ENCODE data around the gene CDHR2.
"Not testable (repeated sequence)": the region's sequence is repeated elsewhere in the genome, so short reads cannot be mapped to it uniquely, and the experiment has no call there.

Gene CDHR2

DNA sequence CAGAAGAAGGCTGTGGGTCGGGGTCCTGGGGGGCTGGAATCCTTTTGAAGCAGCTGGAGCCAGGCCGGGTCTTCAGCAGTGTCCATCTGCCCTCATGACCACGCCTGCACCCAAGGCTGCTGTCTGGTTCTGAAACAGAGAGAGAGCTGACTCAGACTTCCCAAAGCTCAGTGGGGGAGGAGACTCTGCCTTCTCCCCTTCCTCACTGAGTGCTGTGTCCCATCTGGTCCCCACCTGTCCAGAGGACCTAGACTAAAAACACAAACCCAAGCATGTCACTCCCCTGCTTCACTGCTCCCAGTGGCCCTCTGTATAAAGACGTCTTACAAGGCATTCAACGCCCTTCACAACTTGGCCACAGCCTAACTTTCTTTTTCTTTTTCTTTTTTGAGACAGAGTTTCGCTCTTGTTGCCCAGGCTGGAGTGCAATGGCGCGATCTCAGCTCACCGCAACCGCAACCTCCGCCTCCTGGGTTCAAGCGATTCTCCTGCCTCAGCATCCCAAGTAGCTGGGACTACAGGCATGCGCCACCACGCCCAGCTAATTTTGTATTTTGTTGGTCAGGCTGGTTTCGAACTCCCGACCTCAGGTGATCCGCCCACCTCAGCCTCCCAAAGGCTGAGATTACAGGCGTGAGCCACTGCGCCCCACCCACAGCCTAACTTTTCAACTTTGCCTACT is 50.7 kb downstream of the CDHR2 start:
- DNase-seq = not testable (repeated sequence)

DNA sequence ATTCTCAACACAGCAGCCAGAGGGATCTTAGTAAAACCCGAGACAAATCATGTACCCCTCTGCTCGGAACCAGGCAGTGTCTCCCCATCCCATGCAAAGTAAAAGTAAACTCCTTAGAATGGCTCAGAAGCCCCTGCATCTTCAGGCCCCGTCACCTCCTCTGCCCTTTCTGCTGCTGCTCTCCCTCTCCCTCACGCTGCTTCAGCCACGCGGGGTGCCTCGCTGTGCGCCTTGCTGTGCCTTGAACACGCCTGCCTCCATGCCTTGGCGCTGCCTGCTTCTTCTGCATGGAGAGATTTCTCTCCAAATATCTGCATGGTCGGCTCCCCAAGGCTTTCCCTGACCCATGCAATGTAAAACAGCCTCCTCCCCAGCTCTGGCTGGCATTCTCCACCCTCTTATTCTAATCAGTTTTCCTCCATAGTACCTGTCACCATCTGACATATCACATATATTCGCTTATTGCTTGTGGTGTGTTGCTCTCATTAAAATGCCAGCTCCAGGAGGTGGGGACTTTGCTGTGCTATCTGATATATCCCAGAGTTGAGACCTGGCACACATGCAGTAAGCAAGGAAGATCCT is 52.9 kb downstream of the CDHR2 start:
- DNase-seq = no peak

DNA sequence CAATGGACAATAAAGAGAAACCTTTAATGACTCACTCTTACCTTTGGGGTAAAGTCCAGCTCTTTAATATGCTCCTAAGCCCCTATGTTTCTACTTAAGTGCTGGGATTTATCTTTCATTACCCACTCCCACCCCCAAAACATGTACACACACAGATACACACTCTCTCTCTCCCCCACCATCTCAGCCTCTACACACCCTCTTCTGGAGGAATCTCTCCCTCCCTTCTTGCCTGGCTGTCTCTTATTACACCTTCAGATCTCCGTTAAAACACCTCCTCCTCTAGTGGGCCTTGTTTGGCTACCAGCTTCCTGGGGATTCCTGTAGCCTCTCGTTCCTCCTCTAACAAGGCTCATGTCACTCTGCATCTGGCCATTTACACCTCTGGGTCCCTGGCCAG is 53.9 kb downstream of the CDHR2 start:
- DNase-seq = no peak

DNA sequence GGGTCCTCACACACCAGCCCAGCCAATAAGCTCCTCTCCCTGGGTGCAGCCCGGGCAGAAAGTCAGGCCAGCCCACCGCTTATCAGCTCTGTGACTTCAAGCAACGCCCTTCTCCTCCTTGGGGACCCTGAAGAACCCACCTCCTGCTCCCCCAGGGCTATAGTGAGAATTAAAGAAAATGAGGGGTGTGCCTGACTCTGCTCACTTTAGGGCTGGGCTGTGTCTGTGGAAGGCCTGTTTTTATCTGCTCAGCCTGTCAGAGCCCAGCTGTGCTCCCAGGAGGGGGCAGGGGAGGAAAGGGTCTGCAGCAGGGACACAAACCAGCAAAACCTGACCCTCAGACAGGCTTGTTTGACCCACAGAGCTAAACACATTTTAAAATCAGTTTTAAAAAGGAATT is 56.9 kb downstream of the CDHR2 start:
- DNase-seq = no peak

DNA sequence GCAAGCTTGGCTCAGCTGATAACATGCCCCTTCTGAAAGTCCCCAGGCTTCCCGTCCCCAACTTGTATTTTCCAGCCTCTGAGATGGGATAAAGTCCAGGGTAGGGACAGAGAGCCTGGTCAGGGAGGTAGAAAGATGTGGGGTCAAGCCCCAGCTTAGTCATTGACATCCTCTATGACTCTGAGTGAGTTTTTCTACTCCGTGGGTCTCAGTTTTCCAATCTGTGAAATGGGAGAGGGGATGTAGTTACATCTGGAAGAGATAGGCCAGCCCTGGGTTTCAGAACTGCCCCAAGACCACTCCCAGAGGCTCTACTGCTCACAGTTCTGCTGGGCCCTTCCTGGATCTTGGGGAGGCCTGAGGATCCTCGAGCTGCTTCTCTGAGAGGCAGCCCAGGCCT is 57.7 kb downstream of the CDHR2 start:
- DNase-seq = no peak

DNA sequence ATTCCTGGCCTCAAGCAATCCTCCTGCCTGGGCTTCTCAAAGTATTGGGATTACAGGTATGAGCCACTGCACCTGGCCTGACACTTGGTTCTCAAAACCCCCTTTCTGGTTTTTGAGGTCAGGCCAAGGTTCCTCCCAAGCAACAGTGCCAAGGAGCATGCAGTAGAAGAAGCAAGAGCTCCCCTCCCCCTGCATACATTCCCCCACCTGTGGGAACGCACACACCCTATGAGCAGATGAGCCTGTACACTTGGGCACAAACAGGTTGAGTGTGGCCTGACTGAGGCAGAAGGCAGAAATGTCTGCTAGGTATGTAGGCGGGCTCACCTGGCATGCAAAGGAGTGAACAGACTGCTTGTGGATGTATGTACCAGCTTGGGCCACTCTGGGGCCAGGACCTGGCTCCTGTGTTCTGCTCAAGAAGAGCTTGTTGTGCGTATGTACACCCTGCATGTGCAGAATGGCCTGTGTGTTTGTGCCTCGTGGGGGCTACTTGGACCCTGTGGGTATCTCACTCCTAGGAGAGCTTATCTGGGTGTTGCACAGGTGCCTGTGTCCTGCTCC is 59.1 kb downstream of the CDHR2 start:
- DNase-seq = no peak

DNA sequence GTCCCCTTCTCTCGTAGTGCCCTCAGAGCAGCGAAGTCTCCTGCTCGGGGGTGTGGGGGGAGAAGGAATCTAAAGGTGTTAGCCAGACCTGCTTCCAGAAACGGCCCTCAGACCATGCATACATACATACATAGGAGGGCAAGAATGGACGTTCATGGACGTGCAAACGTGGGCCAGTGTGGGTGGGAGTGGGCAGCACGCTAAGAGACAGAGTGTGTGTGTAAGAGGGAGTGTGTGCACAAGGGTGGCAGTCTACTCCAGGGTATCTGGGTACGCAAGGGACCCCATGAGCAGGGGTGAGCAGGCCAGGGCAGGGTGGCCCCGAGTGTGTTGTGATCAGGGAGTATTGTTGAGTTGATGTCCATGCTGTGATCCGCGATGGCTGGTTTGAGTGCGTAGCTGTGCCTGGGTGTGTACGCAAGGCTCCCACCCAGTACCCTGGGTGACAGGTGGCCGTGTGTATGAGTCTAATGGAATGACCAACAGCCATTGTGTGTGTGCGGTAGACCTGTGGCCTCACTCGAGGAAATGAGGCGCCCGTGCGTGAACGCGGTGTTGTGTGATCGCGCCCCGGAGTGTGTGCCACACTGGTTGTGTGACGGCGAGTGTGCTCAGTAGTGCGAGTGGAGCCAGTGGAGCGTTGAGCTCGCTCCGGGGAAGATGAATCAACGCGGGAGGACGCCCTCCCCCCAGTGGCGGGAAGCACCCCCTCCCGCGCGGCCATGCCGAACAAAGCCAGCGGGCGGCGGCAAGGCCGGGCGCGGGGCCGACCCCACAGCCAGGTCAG is 60.0 kb downstream of the CDHR2 start:
- peak; percentile 30 to 41 for DNase-seq

DNA sequence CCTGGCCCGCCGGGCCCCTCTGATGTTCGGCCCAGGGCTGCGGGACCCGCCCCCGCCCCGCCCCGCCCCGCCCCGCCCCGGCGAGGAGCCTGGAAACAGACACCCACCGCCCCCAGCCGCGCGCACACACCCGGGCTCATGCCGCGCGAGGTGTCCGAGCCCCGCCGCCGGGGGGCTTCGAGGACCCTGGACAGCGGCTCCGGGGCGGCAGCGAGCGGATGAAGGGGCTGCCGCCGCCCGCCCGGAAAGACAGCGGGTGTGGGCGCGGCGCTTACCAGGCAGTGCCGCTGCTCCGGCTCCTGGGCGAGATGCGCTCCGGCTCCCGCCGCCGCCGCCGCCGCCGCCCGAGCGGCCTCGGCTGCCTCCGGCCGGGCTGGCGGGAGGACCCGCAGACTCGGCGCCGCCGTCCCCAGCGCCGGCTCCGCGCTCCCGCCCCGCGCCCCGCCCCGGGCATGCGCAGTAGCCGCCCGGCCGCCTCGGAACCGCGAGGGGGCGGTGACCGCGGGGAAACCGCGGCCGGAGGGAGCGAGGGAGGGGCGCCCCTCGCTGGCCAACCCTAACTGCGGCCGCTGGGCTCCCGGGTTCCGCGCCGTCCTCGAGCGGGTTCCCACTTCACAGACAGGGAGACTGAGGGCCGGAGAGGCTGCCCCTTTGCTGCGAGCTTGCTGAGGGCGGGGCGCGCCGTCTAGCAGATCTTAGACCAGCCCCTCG is 60.7 kb downstream of the CDHR2 start, which contains the start of gene GPRIN1:
Gene GPRIN1, minus strand, starts transcription at position 433 of the 711 bp plus-strand sequence. CDS start 10,322 bp downstream, outside the sequence.
- DNase-seq = peak; percentile 64 to 70

DNA sequence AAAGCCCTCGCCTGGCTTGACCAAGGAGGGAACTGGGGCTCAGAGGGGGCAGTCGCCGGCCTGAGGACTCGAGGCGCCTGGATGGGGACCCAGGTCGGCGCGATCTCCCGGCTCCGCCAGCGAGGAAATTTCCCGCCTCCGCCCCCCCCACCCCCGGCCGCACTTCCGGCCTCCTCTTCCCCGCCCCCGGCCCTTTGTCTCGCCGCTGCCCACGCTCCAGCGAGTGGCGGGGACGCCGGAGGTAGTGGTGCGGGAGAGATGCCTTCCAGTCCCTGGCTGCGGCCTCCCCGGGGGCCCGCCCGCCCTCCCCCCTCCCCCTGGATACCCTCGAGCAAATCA is 61.3 kb downstream of the CDHR2 start:
- DNase-seq = no peak

DNA sequence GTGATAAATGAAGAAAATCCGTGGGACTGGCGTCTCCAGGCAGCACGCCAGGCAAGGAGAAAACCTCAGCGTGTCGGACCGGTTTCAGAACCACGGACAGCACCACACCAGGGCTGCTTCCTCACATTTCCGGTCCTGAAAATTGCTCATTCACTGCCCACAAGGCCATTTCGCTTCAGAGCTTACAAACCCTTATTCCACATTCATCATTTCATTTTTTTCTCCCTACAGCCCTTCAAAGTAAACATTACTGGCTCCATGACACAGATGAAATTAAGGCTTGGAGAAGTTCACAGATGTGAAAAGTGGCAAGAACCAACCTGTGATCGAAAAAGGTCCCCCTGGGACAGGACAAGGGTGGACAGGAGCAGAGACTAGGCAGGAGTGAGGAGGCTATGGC is 62.3 kb downstream of the CDHR2 start:
- peak; percentile 71 to 78 for DNase-seq

DNA sequence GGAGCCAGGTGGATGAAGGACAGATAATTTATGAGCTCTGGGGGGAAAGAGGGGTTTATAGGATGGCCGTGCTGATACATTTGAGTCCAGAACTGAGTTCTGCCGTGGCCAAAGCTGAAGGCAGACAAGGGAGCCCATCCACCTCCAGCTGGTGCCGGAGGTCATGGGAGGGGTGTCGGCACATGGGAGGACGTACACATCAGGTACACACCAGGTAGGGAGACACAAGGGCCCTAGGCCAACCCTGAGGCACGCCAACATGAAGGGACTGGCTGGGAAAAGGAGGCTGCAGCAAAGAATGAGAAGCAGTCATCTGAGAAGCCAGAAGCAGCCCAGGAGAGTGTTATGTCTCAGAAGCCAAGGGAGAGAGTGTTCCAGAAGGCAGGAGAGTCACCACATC is 62.9 kb downstream of the CDHR2 start:
- no peak for DNase-seq

DNA sequence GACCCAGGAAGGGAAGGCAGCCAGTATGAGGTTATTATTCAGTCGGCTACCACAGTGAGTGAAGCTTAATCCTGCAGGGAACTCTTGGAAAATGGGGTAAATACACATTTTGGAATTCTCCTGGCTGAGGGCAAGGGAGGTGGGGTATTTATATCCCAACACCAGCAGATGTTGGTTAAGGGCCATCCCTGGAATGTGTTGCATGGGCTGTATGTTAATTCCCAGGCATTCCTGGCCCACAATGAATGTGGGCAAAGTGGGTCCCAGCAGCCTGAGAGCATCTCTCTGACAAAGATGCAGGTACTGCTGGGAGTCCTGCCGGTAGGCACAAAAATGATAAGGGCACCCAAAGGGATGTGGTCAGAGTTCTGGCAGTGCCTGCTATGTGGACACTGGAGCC is 63.7 kb downstream of the CDHR2 start:
- DNase-seq = no peak

DNA sequence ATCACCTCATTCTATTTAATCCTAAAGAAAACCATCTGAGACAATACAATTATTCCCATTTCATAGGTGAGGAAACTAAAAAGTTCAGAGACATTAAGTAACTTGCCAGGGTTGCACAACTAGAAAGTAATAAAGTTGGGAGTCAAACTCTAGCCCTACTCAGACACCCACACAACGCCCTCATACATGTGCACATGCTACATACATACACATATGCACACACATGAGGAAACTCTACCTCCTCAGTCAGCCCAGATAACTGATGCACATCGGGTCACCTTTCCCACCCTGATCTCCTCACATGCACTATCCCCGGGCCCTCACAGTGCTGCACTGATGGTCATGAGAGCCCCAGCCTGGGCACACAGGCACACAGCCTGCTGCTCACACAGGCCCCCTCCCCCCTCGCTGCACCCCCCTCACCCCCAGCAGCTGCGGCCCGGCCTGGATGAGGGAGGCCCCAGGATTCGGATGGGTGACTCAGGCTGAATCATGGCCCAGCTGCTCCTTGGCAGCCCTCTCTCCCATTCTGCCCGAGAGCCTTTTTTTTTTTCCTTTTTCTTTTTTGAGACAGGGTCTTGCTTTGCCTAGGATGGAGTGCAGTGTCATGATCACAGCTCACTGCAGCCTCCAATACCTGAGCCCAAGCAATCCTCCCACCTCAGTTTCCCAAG is 65.8 kb downstream of the CDHR2 start:
- DNase-seq = no peak

DNA sequence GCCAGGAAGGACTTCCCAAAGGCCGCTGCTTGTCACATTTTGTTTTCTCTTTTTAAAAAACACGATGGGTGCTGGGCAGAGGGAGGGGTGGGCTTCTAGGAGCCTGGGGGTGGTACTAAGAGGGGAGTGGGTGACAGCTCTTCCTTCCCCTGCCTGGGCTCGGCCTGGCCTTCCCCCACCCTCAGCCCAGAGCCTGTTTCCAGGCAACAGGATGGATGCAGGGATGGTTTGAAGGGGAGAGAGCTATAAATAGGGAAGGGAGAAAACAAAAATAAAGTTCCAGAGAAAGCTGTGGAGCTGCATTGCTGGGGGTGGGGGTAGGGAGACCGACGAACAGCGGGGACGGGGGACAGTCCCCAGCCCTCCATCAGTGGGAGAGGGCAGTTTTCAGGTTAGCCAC is 67.4 kb downstream of the CDHR2 start:
- no peak for DNase-seq

DNA sequence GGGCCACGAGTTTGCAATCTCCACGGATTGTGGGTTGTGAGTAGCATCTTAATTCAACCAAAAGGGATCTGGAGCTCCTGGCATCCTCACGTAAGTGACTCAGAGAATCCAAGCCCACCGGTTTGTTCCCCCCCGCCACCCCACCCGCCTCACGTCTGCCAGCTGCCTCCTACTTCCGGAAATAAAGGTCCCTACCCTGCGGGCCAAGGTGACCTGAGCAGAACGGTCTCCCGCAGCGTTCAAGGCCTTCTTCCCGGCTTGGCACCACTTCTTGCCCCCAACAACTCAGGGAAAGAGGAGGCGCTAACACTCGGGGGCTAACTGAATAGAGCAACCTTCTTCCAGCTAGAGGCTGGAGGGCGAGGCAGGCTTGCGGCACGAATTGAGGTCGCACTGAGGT is 69.6 kb downstream of the CDHR2 start:
- DNase-seq = no peak

DNA sequence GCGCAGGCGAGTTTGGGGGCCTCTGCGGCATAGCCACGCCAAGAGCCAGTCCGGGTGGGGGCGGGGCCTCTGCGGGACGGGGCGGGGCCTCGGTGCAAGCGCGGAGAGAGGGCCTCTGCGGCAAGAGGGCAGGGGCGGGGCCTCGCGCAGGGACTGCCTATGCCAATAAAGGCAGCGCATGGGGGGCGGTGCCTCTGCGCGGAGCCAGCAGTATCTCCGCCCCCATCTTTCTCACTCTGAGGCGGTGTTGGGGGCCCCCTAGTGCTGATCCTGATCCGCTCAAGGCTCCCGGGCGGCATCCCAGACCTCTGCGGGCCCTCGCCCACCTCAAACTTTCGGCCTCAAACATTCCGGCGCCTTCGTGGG is 70.0 kb downstream of the CDHR2 start:
- DNase-seq = peak; percentile 83 to 86

DNA sequence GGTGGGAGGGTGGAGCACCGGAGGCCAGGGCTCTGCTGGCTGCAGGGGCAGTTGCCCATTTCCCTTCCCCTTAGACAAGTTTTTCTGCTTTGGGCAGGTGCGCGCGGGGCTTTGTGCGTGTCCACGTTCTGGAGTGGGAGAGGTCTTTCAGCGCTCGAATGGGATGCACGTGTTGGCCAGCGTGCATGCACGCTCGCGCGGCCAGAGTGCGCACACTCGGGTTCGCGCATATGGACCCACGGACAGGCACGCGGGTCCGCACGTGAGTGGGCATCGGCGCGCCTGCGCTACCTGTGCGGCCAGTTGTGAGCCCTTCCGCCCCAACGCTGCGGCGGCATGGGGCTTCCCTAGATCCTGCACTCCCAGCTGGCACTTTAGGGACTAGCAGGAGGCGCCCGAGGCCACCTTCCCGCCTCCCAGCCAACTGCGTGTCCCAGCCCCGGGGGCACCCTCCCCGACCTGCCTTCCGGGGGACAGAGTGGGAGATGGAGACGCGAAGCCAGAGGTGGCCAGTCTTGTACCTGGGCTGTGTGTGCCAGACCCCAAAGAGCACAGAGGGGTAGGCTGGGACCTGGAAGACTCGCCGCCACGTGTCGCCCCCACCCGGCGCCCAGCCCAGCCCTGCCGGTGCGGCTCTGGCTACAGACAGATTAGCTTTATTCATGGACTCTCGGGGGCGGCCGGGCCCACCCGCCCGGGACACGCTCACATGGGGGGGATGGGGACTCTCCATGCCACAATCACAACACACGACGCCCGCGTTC is 70.6 kb downstream of the CDHR2 start:
- DNase-seq = no peak

DNA sequence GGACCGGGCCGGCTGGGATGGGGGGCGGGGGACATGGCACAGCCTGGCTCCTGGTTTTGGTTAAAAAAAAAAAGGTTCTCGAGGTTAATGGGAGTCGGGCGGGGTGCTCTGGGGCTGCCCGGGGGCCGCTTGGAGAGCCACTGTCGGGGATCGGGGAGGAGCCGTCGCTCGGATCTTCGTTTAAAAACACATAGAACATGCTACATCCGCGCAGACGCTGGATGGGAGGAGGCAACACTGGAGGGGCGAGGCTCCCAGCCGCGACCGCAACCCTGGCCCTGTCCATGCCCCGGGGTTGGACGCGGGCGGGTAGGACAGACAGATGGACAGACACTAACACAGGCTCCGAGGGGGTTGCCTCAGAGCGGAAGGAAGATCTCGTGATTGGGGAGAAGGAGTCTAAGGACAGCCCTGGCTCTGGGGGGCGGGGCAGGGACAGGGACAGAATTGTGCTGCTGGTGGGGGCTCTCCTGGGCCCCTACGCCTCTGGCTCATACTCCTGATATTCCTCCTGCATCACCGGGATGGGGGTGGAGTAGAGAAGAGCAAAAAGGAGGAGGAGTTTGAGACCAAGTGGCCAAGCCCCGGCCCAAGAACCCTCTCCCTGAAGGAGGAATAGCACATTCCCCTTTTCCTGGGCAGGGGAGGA is 71.3 kb downstream of the CDHR2 start:
- DNase-seq = no peak

DNA sequence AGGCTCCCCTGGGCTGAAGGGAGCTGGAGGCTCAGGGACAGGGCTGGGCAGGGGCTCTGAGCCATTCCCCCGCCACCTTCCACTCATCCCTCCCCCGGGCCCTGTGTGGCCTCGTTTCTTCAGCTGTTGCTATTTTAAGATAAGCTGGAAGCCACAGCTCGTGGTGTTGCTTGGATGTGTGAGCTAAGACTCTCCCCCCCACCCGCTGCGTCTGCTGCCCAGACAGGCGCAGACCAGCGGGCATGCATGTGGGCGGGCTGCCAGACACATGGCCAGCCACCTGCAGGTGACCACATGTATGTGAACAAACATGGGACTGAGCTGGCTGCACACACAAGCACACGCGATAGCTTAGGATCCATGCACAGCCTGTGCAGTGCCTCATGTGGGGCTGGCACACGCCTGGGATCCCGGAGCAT is 72.5 kb downstream of the CDHR2 start:
- no peak for DNase-seq

DNA sequence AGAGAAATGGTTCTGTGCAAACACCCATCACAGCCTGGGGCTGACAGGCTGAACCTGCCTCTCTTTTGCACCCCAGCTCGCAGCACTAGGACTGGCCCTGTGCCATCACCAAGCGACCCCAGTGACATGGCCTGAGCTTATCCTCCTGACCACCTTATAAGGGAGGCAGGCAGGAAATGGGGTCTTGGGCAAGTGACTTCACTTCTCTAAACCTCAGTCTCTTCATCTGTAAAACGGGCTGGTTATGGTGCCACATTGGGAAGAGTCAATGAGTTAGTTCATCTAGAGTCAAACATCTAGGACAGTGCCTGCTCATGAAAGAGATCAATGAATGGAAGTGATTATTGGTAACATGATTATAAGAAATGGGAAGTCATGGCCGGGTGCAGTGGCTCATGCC is 75.0 kb downstream of the CDHR2 start:
- no peak for DNase-seq

DNA sequence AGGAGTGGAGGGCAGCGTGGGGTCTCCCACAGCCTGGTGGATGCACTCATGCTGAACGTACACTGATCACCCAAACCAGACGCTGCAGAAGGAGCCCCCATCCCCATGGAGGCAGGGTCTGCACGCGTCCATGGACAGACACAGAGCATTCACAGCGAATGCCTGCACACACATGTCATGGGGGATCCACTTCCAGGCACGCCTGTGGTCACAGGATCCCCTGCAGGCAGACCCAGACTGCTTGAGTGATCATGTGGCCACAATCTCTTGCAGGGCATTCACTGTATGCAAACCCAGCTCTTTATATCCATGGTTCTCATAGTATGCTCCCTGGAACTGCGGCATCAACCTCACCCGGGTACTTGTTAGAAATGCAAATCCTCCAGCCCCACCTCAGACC is 75.8 kb downstream of the CDHR2 start:
- DNase-seq = no peak

Data from activated CD4-positive, alpha-beta T cell treated with anti-CD3 and anti-CD28 coated beads, Interleukin-2, amount 50 U/mL, for 48 hours (primary cell).